Head of caudate nucleus (tissue), 42 donors: ENCODE results near the gene PDE4A.

ENCODE experiments used
- DNase-seq, 42 donors: peaks; one replicate each; pipeline versions ENCODE4 v3.0.0 to v3.0.0-alpha.2; 2020 to 2021; ENCODE audit warnings: mixed read lengths in 7 of 42
- intact Hi-C: fragments of 100-400 bp; cut with DNase I; formaldehyde crosslinking; loops from one replicate; pipeline ENCODE4 v1.15.0; 2022

The PDE4A gene

GRCh38 chr19:10419646-10420443 lies 493 bp upstream of the PDE4A start:
- intact Hi-C loops, result no loop called here
- DNase-seq, result peak in 34 of 42 donors; percentile 41 to 83 (median 68)

GRCh38 chr19:10421240-10422045 lies 1.1 kb downstream of the PDE4A start:
- intact Hi-C loops, result no loop called here
- peak in 2 of 42 donors; percentile 25 to 32 for DNase-seq

GRCh38 chr19:10422046-10422461 lies 1.7 kb downstream of the PDE4A start:
- no peak for DNase-seq
- intact Hi-C loops, result no loop called here

- intact Hi-C loops, result no loop called here
- no peak for DNase-seq
Measured at GRCh38 chr19:10422846-10423245, 2.5 kb downstream of the PDE4A start.

GRCh38 chr19:10424011-10424637 lies 3.8 kb downstream of the PDE4A start:
- intact Hi-C loops, result no loop called here
- DNase-seq, result peak; percentile 62 to 89 (median 80)

GRCh38 chr19:10427169-10427568 lies 6.8 kb downstream of the PDE4A start:
- no peak for DNase-seq
- intact Hi-C loops, result no loop called here

GRCh38 chr19:10428996-10429381 lies 8.7 kb downstream of the PDE4A start:
- DNase-seq, result no peak
- intact Hi-C loops, result no loop called here

GRCh38 chr19:10430505-10431253 lies 10.3 kb downstream of the PDE4A start:
- DNase-seq, result peak in 3 of 42 donors; percentile 13 to 33 (median 18)
- intact Hi-C loops, result no loop called here

GRCh38 chr19:10431254-10431942 lies 11.1 kb downstream of the PDE4A start:
- intact Hi-C loops, result no loop called here
- no peak for DNase-seq

GRCh38 chr19:10431943-10432735 lies 11.8 kb downstream of the PDE4A start:
- intact Hi-C loops, result no loop called here
- DNase-seq, result peak in 12 of 42 donors; percentile 9 to 70 (median 43)

GRCh38 chr19:10432736-10433130 lies 12.4 kb downstream of the PDE4A start:
- no peak for DNase-seq
- intact Hi-C loops, result no loop called here

GRCh38 chr19:10433131-10433536 lies 12.8 kb downstream of the PDE4A start:
- intact Hi-C loops, result no loop called here
- DNase-seq, result peak in 32 of 42 donors; percentile 10 to 85 (median 60)

- no peak for DNase-seq
- intact Hi-C loops, result no loop called here
Measured at GRCh38 chr19:10439588-10439987, 19.2 kb downstream of the PDE4A start.

- intact Hi-C loops, result no loop called here
- no peak for DNase-seq
Measured at GRCh38 chr19:10442698-10443097, 22.4 kb downstream of the PDE4A start.

- no peak for DNase-seq
- intact Hi-C loops, result no loop called here
Measured at GRCh38 chr19:10449037-10449436, 28.7 kb downstream of the PDE4A start.

- DNase-seq, result no peak
- intact Hi-C loops, result no loop called here
Measured at GRCh38 chr19:10450191-10450852, 30.0 kb downstream of the PDE4A start.
